IMR-90 (cell line): ENCODE results near the gene DDX39A. TPM values are rescaled to one million over a fixed set of nuclear protein-coding genes. Genes with fewer than 3 reads are reported as not detected.

ENCODE experiments used
- ATAC-seq: fragments of 200-7000 bp; cut with Tn5 transposase; 2 replicates; pipeline ENCODE4 v1.9.1; 2020; ENCODE audit warnings: low read depth, mild to moderate bottlenecking, moderate library complexity
- BruUV-seq: library from RNA; stranded (reverse); fragments of 400-500 nt; replicated peaks from 2 replicates; lab custom pipeline; 2021; lab: Mats Ljungman, UMichigan
- CTCF ChIA-PET: fragments of 300-600 bp; formaldehyde crosslinking; extraction: SDS; loops from one replicate; lab custom pipeline; 2021; ENCODE audit warnings: antibody characterized with exemption; lab: Yijun Ruan, JAX
- POLR2A ChIA-PET: fragments of 300-600 bp; sonication (Branson Sonifier 250); formaldehyde crosslinking; loops from one replicate; lab custom pipeline; 2022; ENCODE audit warnings: antibody characterized with exemption; ENCODE audit not compliant: unreplicated experiment; lab: Charles Lee
- DNase-seq: peaks from one replicate; pipeline ENCODE4 v3.0.0; 2013
- H2AFZ ChIP-seq: replicated peaks from 2 replicates; pipeline ENCODE3; 2013; ENCODE audit warnings: low read length, mild to moderate bottlenecking; ENCODE audit not compliant: poor library complexity
- H2AK5ac ChIP-seq: 2 replicates; pipeline ENCODE4 v1.6.1; 2013; ENCODE audit warnings: low read depth, low read length, inconsistent platforms
- H2AK9ac ChIP-seq: replicated peaks from 2 replicates; pipeline ENCODE3; 2013; ENCODE audit warnings: mild to moderate bottlenecking, low read depth, low read length, moderate library complexity; ENCODE audit not compliant: poor library complexity
- H2BK120ac ChIP-seq: 2 replicates; pipeline ENCODE4 v1.6.1; 2013; ENCODE audit warnings: low read depth, low read length, inconsistent platforms
- H2BK15ac ChIP-seq: 3 replicates; pipeline ENCODE4 v1.6.1; 2013; ENCODE audit warnings: low read depth, low read length, inconsistent platforms
- H2BK20ac ChIP-seq: 2 replicates; pipeline ENCODE4 v1.6.1; 2013; ENCODE audit warnings: low read depth, mild to moderate bottlenecking, inconsistent platforms, low read length, moderate library complexity
- H2BK5ac ChIP-seq: 2 replicates; pipeline ENCODE4 v1.6.1; 2013; ENCODE audit warnings: mild to moderate bottlenecking, low read depth, low read length, inconsistent platforms; ENCODE audit not compliant: poor library complexity, severe bottlenecking
- H3K14ac ChIP-seq: replicated peaks from 2 replicates; pipeline ENCODE4 v1.6.1; 2013; ENCODE audit warnings: low read depth, low read length, inconsistent platforms
- H3K18ac ChIP-seq: 2 replicates; pipeline ENCODE4 v1.6.1; 2013; ENCODE audit warnings: low read depth, low read length, control low read depth
- H3K23ac ChIP-seq: 2 replicates; pipeline ENCODE4 v1.6.1; 2013; ENCODE audit warnings: low read depth, low read length, inconsistent platforms
- H3K27ac ChIP-seq: 2 replicates; pipeline ENCODE4 v1.5.1; 2013; ENCODE audit warnings: mild to moderate bottlenecking, control low read depth, low read length; ENCODE audit not compliant: insufficient read depth
- H3K27me3 ChIP-seq: 2 replicates; pipeline ENCODE4 v1.6.1; 2013; ENCODE audit warnings: low read length; ENCODE audit not compliant: control insufficient read depth, insufficient read depth
- H3K36me3 ChIP-seq: 2 replicates; pipeline ENCODE4 v1.6.1; 2013; ENCODE audit warnings: low read length, mixed read lengths; ENCODE audit not compliant: control insufficient read depth, insufficient read depth
- H3K4ac ChIP-seq: 2 replicates; pipeline ENCODE4 v1.6.1; 2013; ENCODE audit warnings: low read depth, low read length, inconsistent platforms
- H3K4me1 ChIP-seq: 2 replicates; pipeline ENCODE4 v1.6.1; 2013; ENCODE audit warnings: low read length, mixed read lengths; ENCODE audit not compliant: control insufficient read depth, insufficient read depth
- H3K4me2 ChIP-seq: 2 replicates; pipeline ENCODE4 v1.6.1; 2013; ENCODE audit warnings: low read depth, mild to moderate bottlenecking, control low read depth, low read length, moderate library complexity
- H3K4me3 ChIP-seq: 2 replicates; pipeline ENCODE4 v1.5.1; 2013; ENCODE audit warnings: low read depth, mild to moderate bottlenecking, control low read depth, low read length, moderate library complexity; ENCODE audit not compliant: insufficient read depth
- H3K56ac ChIP-seq: 2 replicates; pipeline ENCODE4 v1.6.1; 2013; ENCODE audit warnings: low read length, inconsistent platforms; ENCODE audit not compliant: insufficient read depth; ENCODE audit errors: extremely low read depth
- H3K79me1 ChIP-seq, 2 experiments: 2 replicates each; pipeline ENCODE4 v1.6.1; 2013; ENCODE audit warnings: low read length in 2 of 2, inconsistent platforms in 1 of 2, low read depth in 1 of 2
- H3K9ac ChIP-seq: 2 replicates; pipeline ENCODE4 v1.6.1; 2013; ENCODE audit warnings: low read depth, low read length, control low read depth
- H3K9me1 ChIP-seq: 2 replicates; pipeline ENCODE4 v1.6.1; 2013; ENCODE audit warnings: low read length, inconsistent platforms; ENCODE audit not compliant: insufficient read depth
- H3K9me3 ChIP-seq: 2 replicates; pipeline ENCODE4 v1.6.1; 2013; ENCODE audit warnings: low read length; ENCODE audit not compliant: control insufficient read depth, insufficient read depth
- H4K20me1 ChIP-seq: 2 replicates; pipeline ENCODE4 v1.6.1; 2013; ENCODE audit warnings: low read length, inconsistent platforms; ENCODE audit not compliant: insufficient read depth
- H4K5ac ChIP-seq: 2 replicates; pipeline ENCODE4 v1.6.1; 2013; ENCODE audit warnings: mild to moderate bottlenecking, low read depth, low read length, control low read depth
- H4K8ac ChIP-seq, 2 experiments: 2 replicates each; pipeline ENCODE4 v1.6.1; 2013; ENCODE audit warnings: low read depth in 2 of 2, low read length in 2 of 2, control low read depth in 1 of 2, inconsistent platforms in 1 of 2
- H4K91ac ChIP-seq: 2 replicates; pipeline ENCODE4 v1.6.1; 2013; ENCODE audit warnings: low read depth, low read length, inconsistent platforms; ENCODE audit not compliant: insufficient read depth
- RCOR1 ChIP-seq: IDR thresholded peaks from 2 replicates; pipeline ENCODE4 v1.6.1; 2012; ENCODE audit warnings: mild to moderate bottlenecking, low read length, improper control_type of control experiment; ENCODE audit not compliant: insufficient replicate concordance
- SMC3 ChIP-seq: fragments of 150-350 bp; IDR thresholded peaks from 2 replicates; pipeline ENCODE4 v1.6.1; 2016; ENCODE audit warnings: low read depth, mild to moderate bottlenecking, antibody characterized with exemption, low read length, moderate library complexity
- WGBS, 2 experiments: methylation state at CpG; one replicate each; pipeline versions ENCODE4 v1.1.5 to v1.1.7; 2013; ENCODE audit warnings: missing lambda C conversion rate in 2 of 2; ENCODE audit not compliant: insufficient read length in 1 of 2; ENCODE audit errors: extremely low coverage in 2 of 2; 5-methylcytosine and 5-hydroxymethylcytosine counted together
- dilution Hi-C: fragments of 300-500 bp; cut with HindIII; formaldehyde crosslinking; loops from one replicate; pipeline ENCODE4 v1.14.3; 2018; ENCODE audit warnings: low sequenced_read_pairs; ENCODE audit not compliant: unreplicated experiment
- in situ Hi-C: fragments of 300-500 bp; cut with MboI; formaldehyde crosslinking; loops from 3 replicates; pipeline ENCODE4 v1.14.3; 2019; ENCODE audit warnings: low sequenced_read_pairs, inconsistent platforms, mixed read lengths
- intact Hi-C: fragments of 100-400 bp; cut with micrococcal nuclease; formaldehyde crosslinking; loops from 2 replicates; pipeline ENCODE4 v1.10.0; 2022
- polyA plus RNA-seq, 3 experiments: library from polyadenylated mRNA; depleted of rRNA; stranded (reverse); fragments of >200 nt; gene quantifications; 2 replicates each; pipeline ENCODE4 v1.2.3, GENCODE V29; 2012; ENCODE audit warnings: low replicate concordance in 1 of 3
- total RNA-seq: library from RNA; depleted of rRNA; stranded (reverse); fragments of >200 nt; gene quantifications from 2 replicates; pipeline ENCODE4 v1.2.3, GENCODE V29; 2012
- TF ChIP-seq, protein P1 (sequence below): fragments of 150-350 bp; IDR thresholded peaks from 2 replicates; pipeline ENCODE4 v1.6.1; 2017; ENCODE audit warnings: mild to moderate bottlenecking, antibody characterized with exemption, low read length, low read depth

Gene DDX39A
- total and polyA plus RNA-seq, 2 of the 4 experiments (the other 2 are of a cell fraction) = 82.5 to 83.0 TPM

DNA sequence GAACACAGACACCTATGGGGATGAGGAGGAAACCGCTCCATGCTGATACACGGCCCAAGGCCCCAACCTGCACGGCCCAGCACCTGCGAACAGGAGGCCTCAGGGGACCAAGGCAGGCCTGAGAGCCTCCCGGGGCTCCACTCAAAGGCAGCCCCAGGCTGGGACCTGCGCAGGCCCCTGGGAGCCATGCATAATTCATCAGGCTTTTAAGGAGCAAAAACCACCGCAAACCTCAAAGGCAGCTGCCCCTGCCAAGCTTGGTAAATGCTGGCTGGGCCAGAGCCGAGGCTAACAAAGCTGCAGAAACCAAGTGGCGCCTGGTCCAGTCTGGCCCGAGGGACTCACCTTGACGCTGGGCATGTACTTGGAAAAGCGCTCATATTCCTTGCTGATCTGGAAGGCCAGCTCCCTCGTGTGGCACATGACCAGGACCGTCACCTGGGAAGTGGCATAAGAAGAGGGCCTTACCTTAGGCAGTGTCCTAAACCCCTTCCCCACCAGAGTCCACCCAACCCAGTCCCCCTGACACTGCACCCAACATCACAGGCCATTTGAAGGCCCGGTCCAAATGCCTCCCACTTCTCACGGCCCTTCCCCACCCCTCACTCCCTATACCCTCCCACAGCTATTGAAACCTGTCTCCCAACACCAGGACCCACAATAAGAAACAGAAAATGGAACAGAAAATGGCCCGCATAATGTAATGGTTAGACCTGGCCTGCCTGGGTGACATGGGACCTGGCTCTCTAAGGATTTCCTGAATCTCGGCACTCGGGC lies 7.8 kb downstream of the DDX39A start:
- Histone ChIP-seq H2AFZ (no peak overlapping the region), H3K36me3 (peaks cover 61% of the 10 kb centered on the region), H3K4ac (no peak overlapping the region), H3K27ac (no peak overlapping the region), H3K18ac (no peak overlapping the region), H2AK5ac (no peak overlapping the region), H4K5ac (no peak overlapping the region), H2BK20ac (no peak overlapping the region), H3K14ac (no peak overlapping the region), H3K79me1 (peaks cover 0 to 41% of the 10 kb centered on the region in 2 experiments; a peak in 3 of 4 replicates), H2BK15ac (no peak overlapping the region), H2AK9ac (peak overlapping the region; percentile 61), H4K20me1 (peaks cover 72% of the 10 kb centered on the region), H3K9me1 (peaks cover 4% of the 10 kb centered on the region; the same call in 1 of the 2 replicates), H4K91ac (no peak overlapping the region), H3K4me2 (no peak overlapping the region), H3K4me1 (peaks cover 7% of the 10 kb centered on the region; the same call in 1 of the 2 replicates), H3K9ac (no peak overlapping the region), H2BK5ac (no peak overlapping the region), H4K8ac (no peak overlapping the region), H3K9me3 (no peaks in the 10 kb centered on the region), H3K56ac (no peak overlapping the region), H3K27me3 (no peaks in the 10 kb centered on the region), H3K4me3 (no peak overlapping the region), H3K23ac (no peak overlapping the region), H2BK120ac (no peak overlapping the region)
- intact Hi-C loops = no loop called here
- CTCF ChIA-PET = no interaction called here
- in situ Hi-C loops = no loop called here
- DNase-seq = no peak
- BruUV-seq = no TSS peak
- dilution Hi-C loops = no loop called here
- 96% methylated on average over 14 of the region's 19 CpGs; no CpG with 5 or more reads in 1 of the 2 experiments for WGBS, 2 experiments
- POLR2A ChIA-PET = no interaction called here
- TF ChIP-seq, protein P1, sequence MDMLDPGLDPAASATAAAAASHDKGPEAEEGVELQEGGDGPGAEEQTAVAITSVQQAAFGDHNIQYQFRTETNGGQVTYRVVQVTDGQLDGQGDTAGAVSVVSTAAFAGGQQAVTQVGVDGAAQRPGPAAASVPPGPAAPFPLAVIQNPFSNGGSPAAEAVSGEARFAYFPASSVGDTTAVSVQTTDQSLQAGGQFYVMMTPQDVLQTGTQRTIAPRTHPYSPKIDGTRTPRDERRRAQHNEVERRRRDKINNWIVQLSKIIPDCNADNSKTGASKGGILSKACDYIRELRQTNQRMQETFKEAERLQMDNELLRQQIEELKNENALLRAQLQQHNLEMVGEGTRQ = no peak
- TF ChIP-seq RCOR1 = no peak
- TF ChIP-seq SMC3 = no peak
- no peak for ATAC-seq
